ENCODE data around the gene MELTF.

- no peak for TF ChIP-seq CTCF (conservative IDR thresholded peaks at IDR 0.05; ENCODE audit: low read length)
- TF ChIP-seq EZH2phosphoT487 (IDR thresholded peaks at IDR 0.05; ENCODE audit: borderline replicate concordance, low read depth, low read length): no peak
Measured at GRCh38 chr3:196995027-196995426, 34.6 kb downstream of the MELTF start.

Data from OCI-LY7 (cell line).